IPS-18a (cell line): ENCODE results near the gene RTEL1.
"Not testable (repeated sequence)": the region's sequence is repeated elsewhere in the genome, so short reads cannot be mapped to it uniquely, and the experiment has no call there.

Experiments
- H3K27ac ChIP-seq: one replicate; pipeline ENCODE4 v1.5.1; 2013; ENCODE audit warnings: low read length
- H3K27me3 ChIP-seq: one replicate; pipeline ENCODE4 v1.6.1; 2013; ENCODE audit warnings: mild to moderate bottlenecking, low read length; ENCODE audit not compliant: control insufficient read depth, insufficient read depth
- H3K36me3 ChIP-seq: one replicate; pipeline ENCODE4 v1.6.1; 2013; ENCODE audit warnings: low read depth, low read length; ENCODE audit not compliant: control insufficient read depth
- H3K4me1 ChIP-seq: one replicate; pipeline ENCODE4 v1.6.1; 2013; ENCODE audit warnings: low read depth, low read length; ENCODE audit not compliant: control insufficient read depth
- H3K4me3 ChIP-seq: one replicate; pipeline ENCODE4 v1.5.1; 2013; ENCODE audit warnings: low read length
- H3K9ac ChIP-seq: one replicate; pipeline ENCODE4 v1.6.1; 2013; ENCODE audit warnings: mild to moderate bottlenecking, low read length, moderate library complexity
- H3K9me3 ChIP-seq: one replicate; pipeline ENCODE4 v1.6.1; 2013; ENCODE audit warnings: low read depth, low read length; ENCODE audit not compliant: control insufficient read depth

RTEL1 gene

DNA sequence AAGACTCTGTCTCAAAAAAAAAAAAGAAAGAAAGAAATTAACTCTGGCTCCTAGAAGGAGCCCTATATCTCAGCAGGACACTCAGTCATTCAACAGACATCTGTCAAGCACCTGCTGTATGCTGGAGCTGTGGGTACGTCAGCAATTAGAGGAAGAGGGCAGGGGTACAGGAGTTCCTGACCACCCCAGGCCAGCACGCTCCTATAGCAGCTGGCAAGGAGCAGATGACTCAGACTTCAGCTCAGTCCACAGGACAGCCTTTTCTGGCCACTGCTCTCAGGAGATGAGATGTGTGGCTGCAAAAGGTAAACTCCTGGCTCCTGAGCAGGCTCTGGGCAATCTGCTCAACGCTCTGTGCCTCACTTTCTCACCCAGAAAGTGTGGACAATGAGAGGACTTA is 1.7 kb upstream of the RTEL1 start:
- Histone ChIP-seq H3K9ac (no peak overlapping the region), H3K27ac (no peak overlapping the region)

DNA sequence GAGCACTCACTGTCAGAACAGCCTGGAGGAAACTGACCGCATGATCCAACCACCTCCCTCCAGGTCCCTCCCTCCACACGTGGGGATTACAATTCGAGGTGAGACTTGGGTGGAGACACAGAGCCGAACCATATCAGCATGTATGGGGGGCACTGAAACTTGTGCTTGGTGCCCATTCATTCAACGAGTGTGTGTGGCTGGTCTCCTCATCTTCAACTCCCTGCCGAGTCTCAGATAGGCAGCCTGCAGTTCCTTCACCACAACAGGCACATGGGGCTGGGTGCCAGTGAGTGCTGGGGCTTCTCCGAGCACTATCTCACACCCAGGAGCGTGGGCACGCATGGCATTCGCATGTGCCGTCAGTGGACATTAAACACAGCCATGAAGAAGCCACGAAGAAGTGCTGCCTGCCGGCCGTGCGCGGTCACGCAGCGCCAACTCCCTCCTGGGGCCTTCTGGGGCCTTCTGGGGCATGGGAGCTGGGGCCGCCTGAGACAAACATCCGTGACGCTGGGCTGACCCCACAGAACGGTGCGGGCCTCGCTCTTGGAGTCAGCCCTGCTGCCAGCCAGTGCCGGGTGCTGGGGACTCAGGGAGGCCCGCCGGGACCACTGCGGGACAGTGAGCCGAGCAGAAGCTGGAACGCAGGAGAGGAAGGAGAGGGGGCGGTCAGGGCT is 714 bp upstream of the RTEL1 start:
- H3K9me3 ChIP-seq = no peaks in the 10 kb centered on the region
- H3K4me1 ChIP-seq = peaks cover 11% of the 10 kb centered on the region
- peak overlapping the region; percentile 95 for H3K4me3 ChIP-seq
- peak overlapping the region; percentile 55 for H3K27ac ChIP-seq
- H3K36me3 ChIP-seq = peaks cover 13% of the 10 kb centered on the region
- peak overlapping the region; percentile 61 for H3K9ac ChIP-seq
- no peaks in the 10 kb centered on the region for H3K27me3 ChIP-seq

More for the DNA sequence above, 1.7 kb upstream of the RTEL1 start:
- peaks cover 5% of the 10 kb centered on the region for H3K36me3 ChIP-seq
- H3K27me3 ChIP-seq = no peaks in the 10 kb centered on the region
- H3K9me3 ChIP-seq = no peaks in the 10 kb centered on the region
- H3K4me3 ChIP-seq = no peak overlapping the region
- H3K4me1 ChIP-seq = peaks cover 11% of the 10 kb centered on the region

DNA sequence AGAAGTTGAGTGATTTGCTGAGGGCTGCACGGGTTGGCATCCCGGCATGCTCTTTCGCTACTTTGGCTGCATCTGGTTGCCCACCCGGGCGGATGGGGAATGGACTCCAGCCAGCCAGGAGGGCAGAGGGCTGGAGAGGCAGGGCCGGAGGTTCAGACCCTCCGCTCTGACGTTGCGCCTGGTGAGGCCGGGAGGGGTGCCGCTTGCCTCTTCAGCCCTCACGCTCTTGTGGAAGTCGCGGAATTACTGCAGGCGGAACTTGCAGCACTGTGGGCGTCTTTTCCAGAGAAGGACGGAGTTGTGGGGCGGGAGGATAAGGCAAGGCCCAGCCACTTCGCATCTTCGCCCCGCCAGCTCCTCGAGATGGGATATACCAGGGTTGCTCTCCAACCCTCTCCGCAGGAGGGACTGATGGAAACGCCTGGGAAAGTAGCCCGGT is 656 bp downstream of the RTEL1 start:
- Histone ChIP-seq H3K27me3 (no peaks in the 10 kb centered on the region), H3K9me3 (no peaks in the 10 kb centered on the region), H3K4me3 (peak overlapping the region; percentile 95), H3K4me1 (peaks cover 11% of the 10 kb centered on the region), H3K36me3 (peaks cover 13% of the 10 kb centered on the region), H3K27ac (no peak overlapping the region), H3K9ac (peak overlapping the region; percentile 61)

GRCh38 chr20:63659370-63659769 is 1.3 kb downstream of the RTEL1 start:
- peaks cover 13% of the 10 kb centered on the region for H3K36me3 ChIP-seq
- H3K27ac ChIP-seq = no peak overlapping the region

DNA sequence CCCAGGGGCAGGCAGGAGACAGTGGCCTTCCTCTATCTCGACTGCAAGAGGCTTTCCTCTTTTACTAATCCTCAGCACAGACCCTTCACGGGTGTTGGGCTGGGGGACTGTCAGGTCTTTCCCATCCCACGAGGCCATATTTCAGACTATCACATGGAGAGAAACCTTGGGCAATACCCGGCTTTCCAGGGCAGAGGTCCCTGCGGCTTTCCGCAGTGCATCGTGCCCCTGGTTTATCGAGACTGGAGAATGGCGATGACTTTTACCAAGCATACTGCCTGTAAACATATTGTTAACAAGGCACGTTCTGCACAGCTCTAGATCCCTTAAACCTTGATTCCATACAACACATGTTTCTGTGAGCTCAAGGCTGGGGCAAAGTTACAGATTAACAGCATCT is 2.1 kb downstream of the RTEL1 start:
- H3K9me3 ChIP-seq, H3K9ac ChIP-seq, H3K4me1 ChIP-seq, H3K27ac ChIP-seq, H3K27me3 ChIP-seq, H3K4me3 ChIP-seq: not testable (repeated sequence)
- peaks cover 13% of the 10 kb centered on the region for H3K36me3 ChIP-seq

More at GRCh38 chr20:63659370-63659769, 1.3 kb downstream of the RTEL1 start:
- H3K4me3 ChIP-seq = peak overlapping the region; percentile 95
- no peaks in the 10 kb centered on the region for H3K9me3 ChIP-seq
- H3K27me3 ChIP-seq = no peaks in the 10 kb centered on the region
- no peak overlapping the region for H3K9ac ChIP-seq
- peaks cover 7% of the 10 kb centered on the region for H3K4me1 ChIP-seq

DNA sequence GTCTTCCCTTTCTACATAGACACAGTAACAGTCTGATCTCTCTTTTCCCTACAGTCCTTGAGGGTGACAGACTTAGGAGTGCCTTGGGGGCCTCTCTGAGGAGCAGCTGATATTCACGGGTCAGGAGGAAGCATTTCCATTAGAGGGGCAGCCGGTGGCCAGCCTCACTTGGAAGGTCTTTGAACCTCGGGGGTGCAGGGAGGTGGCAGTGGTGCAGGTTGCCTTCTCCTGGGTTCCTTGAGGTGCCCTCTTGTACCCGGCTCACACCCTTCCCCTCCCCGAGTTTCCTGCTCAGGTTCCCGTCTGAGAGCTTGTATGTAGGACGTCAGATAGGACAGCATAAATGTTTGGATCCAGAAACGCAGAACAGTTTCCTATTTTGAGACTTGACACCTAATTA is 2.5 kb downstream of the RTEL1 start:
- Histone ChIP-seq H3K4me3 (no peak overlapping the region), H3K4me1 (peaks cover 4% of the 10 kb centered on the region), H3K27ac (no peak overlapping the region), H3K9ac (no peak overlapping the region), H3K27me3 (no peaks in the 10 kb centered on the region), H3K9me3 (no peaks in the 10 kb centered on the region), H3K36me3 (peaks cover 13% of the 10 kb centered on the region)

DNA sequence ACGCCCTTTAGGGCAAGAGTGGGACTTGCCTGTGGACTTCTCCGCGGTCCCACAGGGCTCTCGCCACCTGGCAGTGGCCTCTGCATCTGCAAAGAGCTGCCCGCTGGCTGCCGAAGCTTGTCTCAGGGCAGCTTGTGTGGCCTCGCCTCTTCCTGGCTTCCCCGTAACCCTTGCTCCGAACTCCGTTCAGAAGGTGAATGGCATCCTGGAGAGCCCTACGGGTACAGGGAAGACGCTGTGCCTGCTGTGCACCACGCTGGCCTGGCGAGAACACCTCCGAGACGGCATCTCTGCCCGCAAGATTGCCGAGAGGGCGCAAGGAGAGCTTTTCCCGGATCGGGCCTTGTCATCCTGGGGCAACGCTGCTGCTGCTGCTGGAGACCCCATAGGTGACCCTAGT is 3.0 kb downstream of the RTEL1 start:
- Histone ChIP-seq H3K27me3 (no peaks in the 10 kb centered on the region), H3K27ac (no peak overlapping the region), H3K36me3 (peaks cover 17% of the 10 kb centered on the region), H3K9me3 (no peaks in the 10 kb centered on the region), H3K4me3 (no peak overlapping the region), H3K9ac (no peak overlapping the region), H3K4me1 (peaks cover 4% of the 10 kb centered on the region)

DNA sequence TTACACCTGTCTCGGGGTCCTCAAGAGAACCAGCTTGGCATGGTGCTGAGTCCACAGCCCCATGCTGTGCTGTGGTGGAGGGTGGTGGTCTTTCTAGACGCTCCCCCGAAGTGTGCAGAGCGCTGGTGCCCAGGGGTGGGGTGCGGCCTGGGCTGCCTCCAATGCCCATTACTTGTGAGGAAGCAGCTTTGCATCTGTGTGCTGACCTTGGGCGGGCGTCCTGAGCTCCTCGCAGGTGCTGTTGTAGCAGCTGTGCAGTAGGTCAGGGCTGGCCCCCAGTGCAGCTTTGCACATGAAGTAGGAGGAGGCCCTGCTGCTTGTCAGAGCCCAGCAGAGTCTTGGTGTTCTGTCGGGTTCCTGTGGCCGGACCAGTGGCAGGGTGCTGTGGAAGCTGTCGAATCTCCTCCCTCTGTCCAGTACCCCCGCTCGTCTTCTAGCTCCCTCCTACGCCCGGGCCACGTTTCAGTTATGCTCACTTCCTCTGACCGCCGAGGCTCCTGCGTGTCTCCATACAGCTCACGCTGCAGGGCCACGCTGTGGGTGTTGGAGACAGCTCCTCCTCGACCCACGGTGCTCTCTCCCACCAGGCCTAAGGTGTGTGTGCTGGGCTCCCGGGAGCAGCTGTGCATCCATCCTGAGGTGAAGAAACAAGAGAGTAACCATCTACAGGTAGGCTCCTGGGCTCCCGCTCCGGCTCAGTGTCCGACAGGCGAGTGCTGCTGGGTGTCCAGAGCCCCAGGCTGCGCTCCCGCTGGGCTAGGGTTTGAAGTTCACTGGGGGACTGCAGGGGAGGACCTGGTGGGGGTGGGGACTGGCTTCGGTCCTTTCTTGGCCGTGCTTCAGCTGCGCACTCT is 4.1 kb downstream of the RTEL1 start:
- Histone ChIP-seq H3K27ac (no peak overlapping the region), H3K36me3 (peaks cover 23% of the 10 kb centered on the region), H3K4me1 (peaks cover 4% of the 10 kb centered on the region), H3K4me3 (no peak overlapping the region), H3K27me3 (no peaks in the 10 kb centered on the region), H3K9me3 (no peaks in the 10 kb centered on the region), H3K9ac (no peak overlapping the region)

DNA sequence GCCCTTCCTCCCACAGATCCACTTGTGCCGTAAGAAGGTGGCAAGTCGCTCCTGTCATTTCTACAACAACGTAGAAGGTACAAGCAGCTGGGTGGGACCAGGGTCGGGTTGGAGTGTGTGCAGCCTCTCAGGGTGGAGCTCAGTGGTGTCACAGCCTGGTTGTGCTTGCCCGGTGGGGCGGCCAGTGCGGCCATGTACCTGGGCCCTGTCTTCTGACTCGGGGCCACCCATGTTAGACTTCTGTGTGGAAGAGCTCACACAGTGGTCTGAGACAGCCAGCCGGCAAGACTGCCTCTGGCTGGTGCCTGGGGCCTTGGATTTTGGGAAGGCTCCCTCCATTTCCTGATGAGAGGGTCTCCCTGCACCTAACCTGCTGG is 4.7 kb downstream of the RTEL1 start:
- Histone ChIP-seq H3K36me3 (peaks cover 27% of the 10 kb centered on the region), H3K27ac (no peak overlapping the region), H3K27me3 (no peaks in the 10 kb centered on the region), H3K4me3 (no peak overlapping the region), H3K4me1 (peaks cover 4% of the 10 kb centered on the region), H3K9ac (no peak overlapping the region), H3K9me3 (no peaks in the 10 kb centered on the region)

DNA sequence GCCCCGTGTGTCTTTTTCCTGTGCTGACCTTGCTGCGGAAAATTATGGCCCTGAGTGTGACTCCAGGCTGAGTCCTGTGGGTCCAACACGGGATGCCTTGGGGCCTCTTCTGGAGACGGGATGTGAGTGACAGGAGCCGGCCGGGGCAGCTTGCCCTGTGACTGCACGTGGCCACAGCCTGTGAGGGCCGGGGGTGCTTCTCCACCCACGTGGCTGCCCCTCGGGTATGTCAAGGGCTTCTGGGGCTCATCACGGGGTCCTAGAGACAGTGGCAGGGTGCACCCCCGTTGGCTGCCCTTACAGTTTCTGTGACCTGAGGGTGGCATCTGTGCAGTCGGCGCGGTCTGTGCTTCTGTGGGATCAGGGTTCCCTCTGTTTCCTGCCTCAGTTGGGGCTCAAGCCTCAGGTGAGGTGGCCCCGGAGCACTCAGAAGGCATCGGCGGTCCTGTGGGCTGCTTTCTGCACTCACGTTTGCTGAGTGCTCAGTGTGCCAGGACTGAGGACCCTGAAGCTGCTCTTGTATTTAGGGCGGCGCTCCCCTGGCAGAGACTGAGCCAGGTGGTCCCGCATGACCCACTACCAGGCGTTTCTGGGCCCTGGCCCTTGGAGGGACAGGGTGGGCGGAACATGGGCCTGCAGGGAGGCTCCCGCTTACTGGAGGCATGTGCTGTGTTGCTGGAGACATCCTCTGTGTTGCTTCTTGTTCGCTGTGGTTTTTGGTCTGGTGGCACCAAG is 5.4 kb downstream of the RTEL1 start:
- H3K4me1 ChIP-seq = peaks cover 4% of the 10 kb centered on the region
- peaks cover 32% of the 10 kb centered on the region for H3K36me3 ChIP-seq
- H3K27ac ChIP-seq = no peak overlapping the region
- no peak overlapping the region for H3K4me3 ChIP-seq
- no peaks in the 10 kb centered on the region for H3K27me3 ChIP-seq
- H3K9me3 ChIP-seq = no peaks in the 10 kb centered on the region
- H3K9ac ChIP-seq = no peak overlapping the region

GRCh38 chr20:63664143-63664851 is 6.2 kb downstream of the RTEL1 start:
- H3K36me3 ChIP-seq = peaks cover 32% of the 10 kb centered on the region
- H3K4me1 ChIP-seq = peaks cover under 1% of the 10 kb centered on the region
- no peak overlapping the region for H3K9ac ChIP-seq

More at GRCh38 chr20:63664143-63664851, 6.2 kb downstream of the RTEL1 start:
- Histone ChIP-seq H3K9me3 (no peaks in the 10 kb centered on the region), H3K4me3 (no peak overlapping the region), H3K27ac (no peak overlapping the region), H3K27me3 (no peaks in the 10 kb centered on the region)
